Suprapubic skin (tissue), 4 donors: ENCODE results near the gene CASP3.
"Not testable (repeated sequence)": the region's sequence is repeated elsewhere in the genome, so short reads cannot be mapped to it uniquely, and the experiment has no call there.

ENCODE experiments used
- CTCF ChIP-seq, 2 donors: fragments of 200-600 bp in 1 of 2; fragments of 450-650 bp in 1 of 2; sonication (generic) in 1 of 2; IDR thresholded peaks; one replicate each; pipeline ENCODE4 v1.5.1; 2016 to 2019; ENCODE audit warnings: antibody characterized with exemption in 2 of 2, mild to moderate bottlenecking in 1 of 2, moderate library complexity in 1 of 2
- POLR2A ChIP-seq, 2 donors: fragments of 450-650 bp; IDR thresholded peaks; one replicate each; pipeline ENCODE4 v1.6.1; 2017; ENCODE audit warnings: antibody characterized with exemption in 2 of 2, mild to moderate bottlenecking in 2 of 2, moderate library complexity in 2 of 2
- POLR2AphosphoS5 ChIP-seq, 3 donors: sonication (generic); formaldehyde crosslinking; IDR thresholded peaks; one replicate each; pipeline ENCODE4 v1.6.1; 2017; ENCODE audit warnings: antibody characterized with exemption in 3 of 3

GRCh38 chr4:184624504-184624903 lies 24.7 kb downstream of the CASP3 start:
- TF ChIP-seq POLR2AphosphoS5, POLR2A, CTCF (IDR thresholded peaks at IDR 0.05): not testable (repeated sequence)
